HT-29 (cell line): ENCODE data around the gene C1QTNF5. TPM values are rescaled to one million over a fixed set of nuclear protein-coding genes. Genes with fewer than 3 reads are reported as not detected.
A peak's percentile ranks its signal among the peaks of the same experiment; 100 is the strongest.

Experiments
- DNase-seq: peaks from one replicate; pipeline ENCODE4 v3.0.0-alpha.2; 2015; ENCODE audit warnings: low spot score
- total RNA-seq: library from RNA; depleted of rRNA; stranded (reverse); fragments of >200 nt; shearing (Covaris generic); gene quantifications from 2 replicates; pipeline ENCODE4 v1.2.3, GENCODE V29; 2014

The C1QTNF5 gene
- total RNA-seq, 1 experiment from 2014 or later, result 0.56 TPM

DNA sequence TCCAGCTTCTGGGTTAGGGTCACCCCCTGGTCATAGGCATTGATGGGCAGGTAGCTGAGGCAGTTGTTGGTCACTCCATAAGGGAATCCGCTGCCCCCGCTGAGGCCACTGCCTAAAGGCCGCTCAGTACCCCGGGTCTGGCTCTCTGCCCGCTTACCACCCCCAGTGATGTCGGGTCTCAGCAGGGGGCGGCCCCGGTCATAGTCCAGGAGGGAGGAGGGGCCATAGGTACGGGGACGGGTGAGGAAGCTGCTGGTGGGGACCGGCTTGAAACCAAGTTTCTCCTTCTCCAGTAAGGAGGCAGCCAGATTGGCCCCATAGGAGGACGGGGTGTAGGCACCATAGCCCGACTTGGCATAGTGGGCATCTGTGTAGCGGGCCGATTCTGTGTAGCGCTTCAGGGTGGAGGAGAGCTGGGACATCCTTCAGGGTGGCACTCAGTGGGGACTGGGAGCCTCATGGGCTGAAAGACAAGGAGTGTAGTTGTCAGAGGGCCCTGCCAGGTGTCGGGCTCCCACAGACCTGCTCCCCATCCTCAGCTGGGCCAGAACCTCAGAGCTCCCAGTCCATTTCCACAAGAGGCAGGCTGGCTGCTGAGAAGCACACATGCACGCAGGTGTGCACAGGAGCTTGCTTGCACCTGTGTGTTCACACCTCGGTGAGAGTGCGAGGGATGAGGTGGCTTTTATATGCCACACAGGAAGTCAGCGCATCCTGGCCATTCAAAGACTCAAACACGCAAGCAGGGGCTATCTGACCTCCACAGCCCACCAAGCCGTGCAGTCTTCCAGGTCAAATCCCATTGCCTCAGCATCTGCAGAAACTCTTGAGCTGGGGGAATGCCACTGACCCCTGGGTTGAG, 32.6 kb upstream of the C1QTNF5 start:
- DNase-seq, result no peak

DNA sequence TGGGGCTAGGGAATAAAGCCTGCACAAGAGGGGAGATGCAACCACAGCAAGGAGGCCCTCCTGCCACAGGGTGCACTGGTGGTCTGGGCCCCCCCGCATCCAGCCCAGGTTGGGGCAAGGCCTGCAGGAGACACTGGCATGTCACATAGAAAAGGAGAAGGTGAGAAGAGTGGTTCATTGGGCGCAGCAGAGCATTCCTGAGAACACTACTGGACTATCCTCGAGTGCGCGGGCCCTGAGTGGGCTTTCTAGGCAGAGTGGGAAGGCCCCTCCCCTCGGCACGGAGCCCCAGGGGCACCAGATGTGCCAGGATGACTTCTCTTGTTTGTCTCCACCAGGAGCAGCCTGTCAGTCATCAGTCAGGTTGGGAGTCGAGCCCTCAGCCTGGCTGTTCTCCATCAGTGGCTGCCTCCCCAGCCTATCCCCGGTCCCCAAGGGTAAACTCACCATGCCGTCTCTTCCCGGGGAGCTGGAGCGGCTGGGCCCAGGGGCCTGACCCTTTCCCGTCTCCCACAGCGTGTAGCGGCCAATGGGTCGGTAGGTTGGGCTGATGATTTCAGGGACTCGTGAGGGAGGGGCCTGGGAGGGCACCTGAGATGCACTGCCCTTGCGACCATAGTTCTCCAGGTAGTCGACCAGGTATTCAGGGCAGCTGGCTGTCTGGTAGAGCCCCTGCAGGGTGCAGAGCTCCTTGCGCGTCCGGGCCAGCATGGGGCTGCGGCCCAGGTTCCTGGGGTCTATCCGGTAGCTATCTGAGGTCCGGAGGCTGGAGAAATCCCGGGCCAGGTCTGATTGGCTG, 31.8 kb upstream of the C1QTNF5 start:
- DNase-seq, result no peak

DNA sequence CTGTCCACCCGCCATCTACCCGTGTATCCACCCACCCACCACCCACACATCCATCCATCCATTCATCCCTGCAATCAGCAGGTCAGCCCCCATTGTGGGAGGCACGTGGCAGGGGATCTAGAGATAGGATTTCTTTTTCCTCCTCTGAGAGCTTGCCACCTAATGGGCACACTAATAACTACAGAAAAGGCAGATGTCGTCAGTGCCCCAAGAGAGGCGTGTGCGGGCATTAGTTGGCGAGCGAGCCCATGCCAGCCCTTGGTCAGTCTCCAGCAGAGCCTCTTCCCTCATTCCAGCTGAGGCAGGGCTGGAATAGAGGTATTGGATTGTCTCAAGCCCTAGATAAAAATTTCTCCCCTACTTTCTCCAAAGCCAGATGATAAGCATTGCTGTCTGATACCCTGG, 31.1 kb upstream of the C1QTNF5 start:
- DNase-seq, result peak; percentile 62

DNA sequence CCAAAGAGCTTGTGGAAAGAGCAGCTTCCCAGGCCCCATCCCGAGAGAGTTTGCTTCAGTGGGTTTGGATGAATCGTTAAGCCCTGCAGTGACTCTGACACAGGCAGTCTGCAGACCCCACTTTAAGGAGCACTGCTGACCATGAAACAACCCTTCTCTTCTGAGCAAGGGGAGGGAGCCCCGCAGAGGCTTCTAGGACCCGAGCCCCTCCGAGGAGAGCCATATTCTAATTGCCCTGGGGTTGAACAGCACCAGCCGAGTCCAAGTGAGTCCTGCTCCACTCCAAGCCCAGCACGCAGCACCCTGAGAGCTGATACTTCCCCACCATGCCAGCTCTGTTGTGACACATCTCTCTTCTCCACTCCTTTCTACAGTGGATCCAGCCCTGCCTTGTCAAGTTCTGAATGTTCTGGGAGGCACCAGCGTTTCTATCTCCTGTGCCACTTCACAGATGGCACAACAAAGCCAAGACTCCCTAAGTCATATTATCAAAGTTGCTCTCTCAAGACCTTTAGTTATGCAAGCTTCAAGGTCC, 30.5 kb upstream of the C1QTNF5 start:
- no peak for DNase-seq

DNA sequence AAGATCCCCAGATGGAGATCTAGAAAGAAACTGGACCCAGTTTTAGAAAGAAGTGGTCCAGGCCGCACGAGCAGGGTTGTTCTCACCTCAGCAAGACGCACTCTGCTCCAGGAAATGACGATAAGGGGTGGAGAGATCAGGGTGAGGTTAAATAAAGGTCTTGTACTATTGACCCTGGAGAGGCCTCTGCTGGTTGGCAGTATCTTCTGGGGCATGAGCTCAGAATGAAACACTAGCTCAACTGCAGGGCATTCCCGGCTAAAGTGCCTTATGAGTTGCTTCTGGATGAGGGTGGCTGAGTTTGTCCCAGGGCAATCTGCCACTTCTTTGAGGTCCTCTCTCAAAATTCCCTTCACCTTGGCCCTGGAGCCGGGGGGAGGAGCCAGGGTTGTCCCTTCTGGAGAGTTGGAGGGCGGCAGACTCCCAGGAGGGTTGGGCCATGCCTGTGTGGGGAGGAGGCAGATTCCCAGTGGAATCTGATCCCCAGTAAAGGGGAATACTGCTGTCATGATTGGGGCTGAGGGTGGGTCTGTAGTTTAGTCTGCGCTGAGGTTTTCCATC, 29.9 kb upstream of the C1QTNF5 start:
- DNase-seq, result peak; percentile 34

DNA sequence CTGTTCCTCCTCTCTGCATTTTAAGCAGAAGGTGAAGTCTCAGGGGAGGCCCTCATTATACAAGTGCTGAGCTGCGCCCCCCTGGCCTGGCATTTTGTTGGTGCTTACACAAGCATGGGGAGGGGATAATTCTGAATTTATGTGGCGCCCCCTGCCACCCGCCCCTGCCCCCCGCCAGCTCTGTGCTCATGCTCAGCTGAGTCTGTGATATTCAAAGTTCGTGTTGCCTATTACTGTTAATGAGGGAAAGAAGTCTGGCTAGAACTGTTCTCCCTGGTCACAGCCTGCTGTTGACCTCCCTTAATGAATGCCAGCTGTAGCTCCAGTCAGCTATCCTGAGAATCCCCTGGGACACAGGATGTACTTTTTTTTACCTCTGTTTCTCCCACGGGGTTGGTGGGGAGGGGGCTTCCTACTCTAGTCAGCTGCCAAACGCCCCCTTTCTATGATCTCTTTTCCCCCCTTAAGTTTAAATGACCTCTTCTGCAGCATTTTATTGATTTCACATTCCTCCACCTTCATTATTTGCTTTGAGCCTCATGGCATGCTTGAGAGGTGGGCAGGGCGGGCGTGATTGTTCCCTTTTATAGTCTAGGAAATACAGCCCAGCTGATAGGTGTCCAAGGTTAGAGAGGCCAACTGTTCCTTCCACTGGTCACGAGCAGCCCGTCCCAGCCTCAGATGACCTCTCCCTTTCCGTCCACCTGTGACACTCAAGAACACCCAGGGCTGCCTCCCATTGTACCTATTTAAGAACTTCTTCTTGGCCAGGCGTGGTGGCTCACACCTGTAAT, 28.6 kb upstream of the C1QTNF5 start:
- peak; percentile 49 for DNase-seq

DNA sequence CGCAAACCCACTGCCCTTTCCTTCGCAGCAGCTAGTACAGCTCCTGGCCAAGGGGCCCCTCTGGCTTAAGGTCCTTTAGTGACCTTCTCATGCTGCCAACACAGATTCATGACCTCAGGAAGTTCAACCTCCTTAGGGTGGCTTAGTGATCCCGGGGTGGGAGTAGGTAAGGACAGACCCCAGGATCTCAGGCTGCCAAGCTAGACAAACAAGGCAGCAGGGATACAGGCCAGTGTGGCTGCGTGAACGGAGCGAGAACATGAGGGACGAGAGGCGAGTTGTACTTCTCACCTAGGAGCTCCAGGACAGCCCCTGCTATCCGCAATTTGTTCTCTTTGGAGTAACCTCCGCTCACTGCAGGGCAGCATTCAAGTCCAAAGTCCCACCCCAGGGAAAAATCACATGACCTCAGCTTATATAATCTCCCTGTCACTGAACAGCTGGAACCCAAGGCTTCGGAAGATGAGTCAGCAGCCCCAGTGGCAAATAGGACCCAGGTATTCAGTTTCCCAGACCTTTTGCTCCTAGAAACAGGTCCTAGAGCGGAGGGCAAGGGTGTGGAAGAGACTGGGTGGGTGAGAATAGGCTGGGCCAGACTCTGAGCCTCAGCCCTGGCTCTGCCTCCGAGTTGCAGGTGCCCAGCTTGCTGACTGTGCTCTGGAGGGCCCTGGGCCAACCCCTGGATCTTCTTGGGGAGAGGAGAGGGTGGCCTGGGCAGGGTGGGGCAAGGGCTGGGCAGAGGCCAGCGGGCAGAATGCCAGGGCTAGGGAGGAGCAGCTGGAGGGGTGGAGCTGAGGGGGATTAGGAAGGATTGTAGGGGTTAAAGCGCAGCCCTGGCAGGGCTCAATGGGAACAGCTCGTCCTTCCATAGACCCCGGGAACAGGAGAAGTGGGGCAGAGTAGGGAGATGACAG, 27.7 kb upstream of the C1QTNF5 start:
- peak; percentile 94 for DNase-seq

DNA sequence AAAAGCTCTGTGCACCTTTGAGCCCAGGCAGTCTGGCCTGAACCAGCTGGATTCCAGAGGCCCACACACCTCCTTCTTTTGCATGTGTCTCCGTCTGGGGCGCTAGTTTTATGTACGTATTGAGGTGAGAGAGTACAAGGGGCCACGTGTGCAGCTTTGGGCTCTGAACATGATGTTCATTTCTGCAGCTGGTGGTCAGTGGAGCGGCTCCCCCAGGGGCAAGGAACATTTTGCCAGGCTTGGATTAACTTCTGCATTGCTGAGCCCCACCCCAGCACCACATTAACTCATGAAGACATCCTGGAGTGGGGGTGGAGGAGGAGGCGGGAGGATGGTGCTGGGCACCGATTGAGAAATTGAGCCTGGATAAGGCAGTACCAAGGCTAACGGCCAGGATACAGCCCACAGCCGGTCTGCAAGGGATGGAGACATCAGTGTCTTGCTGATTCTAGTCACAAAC, 27.0 kb upstream of the C1QTNF5 start:
- peak; percentile 31 for DNase-seq

DNA sequence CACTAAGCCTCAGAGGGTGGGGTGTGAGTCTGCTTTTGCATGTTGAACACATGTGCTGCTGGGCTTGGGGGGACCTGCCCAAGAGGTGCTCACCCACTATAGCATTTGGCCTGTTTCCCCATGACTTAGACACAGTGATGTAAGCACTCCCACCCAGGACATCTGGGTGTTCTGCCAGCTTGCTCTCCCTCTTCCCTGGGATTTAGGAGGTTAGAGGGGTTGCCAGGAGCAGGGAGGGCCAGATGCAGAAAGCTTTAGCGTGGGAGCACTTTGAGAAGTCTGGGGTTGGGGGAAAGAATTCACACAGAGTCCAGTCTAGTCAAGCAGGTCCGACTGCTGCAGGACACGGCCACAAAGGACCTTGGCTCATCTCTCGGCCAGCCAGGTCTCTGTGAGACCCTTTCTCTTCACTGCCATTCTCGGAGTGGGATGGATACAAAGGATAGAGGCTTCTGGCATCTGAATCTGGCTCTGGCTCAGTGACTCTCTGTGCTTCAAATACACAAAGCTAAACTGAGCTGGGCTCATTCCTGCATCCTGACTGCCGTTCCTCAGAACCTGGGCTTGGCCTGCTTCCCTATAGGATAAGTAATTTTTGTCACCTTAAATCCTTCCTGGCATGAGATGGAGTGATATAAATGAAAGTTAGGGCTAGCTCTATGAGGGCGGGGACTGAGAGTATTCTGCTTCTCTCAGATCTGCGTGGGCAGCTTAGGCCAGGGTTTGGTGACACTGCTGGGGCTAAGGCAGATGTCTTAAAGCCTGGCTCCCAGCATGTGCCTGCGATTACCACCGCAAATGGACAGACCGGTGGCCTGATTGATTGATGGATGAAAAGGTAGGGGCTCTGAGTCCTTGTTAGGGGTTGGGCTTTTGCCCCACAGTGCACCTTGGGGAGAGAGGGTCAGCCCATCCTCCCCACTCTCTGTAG, 26.3 kb upstream of the C1QTNF5 start:
- no peak for DNase-seq

DNA sequence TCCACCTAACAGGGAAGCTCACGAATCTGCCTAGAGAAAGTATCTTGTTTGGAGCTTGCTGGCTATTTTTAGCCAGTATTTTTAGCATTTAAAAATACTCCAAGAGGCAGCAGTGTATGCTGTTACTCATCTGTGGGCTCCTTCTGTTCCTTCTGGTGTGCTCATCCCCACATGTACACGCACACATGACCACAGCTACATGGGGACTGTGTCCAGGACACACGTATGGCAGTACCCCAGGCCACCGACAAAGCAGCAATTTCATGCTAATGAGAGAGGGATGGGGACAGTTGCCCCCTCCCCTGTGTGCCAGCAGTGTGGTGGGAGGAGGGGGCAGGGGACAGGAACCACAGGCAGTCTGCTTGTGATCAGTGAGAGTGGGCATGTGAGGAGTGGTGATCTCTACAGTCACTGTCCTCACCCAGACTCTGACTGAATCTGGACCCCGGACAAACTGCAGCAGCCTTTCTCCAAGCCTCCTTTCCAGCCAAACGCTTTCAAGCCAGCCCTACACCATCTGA, 24.4 kb upstream of the C1QTNF5 start:
- DNase-seq, result no peak

DNA sequence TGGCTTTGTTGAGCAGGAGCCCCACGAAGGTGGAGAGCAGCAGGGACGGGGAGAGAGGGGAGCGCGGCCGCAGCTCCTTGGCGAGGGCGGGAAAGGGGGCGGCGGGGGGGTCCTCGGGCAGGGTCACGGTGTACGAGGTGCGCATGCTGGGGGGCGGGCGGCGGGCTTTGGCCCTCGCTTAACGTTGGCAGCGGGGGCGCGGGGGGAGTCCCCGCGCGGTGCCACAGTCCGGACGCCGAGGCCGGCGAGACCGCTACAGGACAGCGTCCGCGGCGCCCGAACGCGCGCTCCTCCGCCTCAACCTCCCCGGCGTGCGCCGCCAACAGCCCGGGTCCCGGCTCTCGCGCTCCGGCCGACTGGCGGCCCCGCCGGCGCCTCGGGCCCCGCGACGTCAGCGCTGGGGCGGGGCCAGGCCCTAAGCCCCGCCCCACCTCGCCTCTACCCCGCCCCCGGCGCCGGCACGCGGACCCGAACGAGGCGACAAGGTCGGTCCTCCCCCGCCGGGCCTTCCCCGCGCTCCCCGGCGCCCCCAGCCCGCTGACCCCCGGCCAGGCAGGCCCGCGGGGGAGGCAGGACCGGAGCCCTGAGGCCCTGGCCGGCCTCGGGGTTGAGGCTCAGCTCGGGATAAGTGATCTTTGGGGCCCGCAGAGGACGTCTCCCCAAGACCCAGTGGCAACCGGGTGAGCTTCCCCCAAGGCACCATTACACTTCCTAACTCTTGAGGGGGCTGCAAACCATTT, 23.3 kb upstream of the C1QTNF5 start:
- DNase-seq, result no peak

DNA sequence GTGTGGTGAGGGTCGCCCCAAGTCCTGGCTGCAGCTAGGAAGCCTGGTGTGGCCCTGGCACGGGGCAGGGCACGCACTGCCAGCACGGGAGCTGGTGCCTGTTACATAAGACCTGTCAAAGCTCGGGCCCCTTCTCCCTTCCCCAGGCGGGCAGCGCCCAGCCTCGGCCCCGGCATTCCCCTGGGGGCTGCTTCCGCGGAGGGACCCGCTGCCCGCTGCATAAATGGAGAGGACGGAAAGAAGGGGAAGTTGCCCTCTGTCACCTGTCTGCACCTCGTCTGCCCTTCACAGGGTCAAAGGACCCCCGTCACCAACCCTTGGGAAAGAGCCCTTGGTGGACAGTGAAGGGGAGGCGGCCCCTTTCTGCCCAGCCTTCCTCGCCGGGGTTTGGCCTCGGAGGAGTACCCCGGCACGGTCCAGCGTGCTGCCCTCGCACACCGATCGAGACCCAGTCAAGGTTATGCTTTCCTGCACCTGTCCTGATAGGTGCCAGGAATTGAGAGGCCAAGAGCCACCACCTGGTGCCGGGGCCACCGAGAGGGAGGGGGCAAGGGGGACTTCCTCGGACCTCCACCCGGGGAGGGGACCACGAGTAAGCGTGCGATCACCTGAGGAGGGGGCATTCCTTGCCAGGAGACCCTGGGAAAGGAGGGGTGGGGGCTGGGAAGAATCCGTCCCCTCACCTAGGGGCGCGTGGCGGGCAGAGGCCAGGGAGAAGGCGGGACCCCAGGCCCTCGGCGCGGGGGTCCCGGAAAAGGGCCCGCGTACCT, 22.6 kb upstream of the C1QTNF5 start:
- no peak for DNase-seq

DNA sequence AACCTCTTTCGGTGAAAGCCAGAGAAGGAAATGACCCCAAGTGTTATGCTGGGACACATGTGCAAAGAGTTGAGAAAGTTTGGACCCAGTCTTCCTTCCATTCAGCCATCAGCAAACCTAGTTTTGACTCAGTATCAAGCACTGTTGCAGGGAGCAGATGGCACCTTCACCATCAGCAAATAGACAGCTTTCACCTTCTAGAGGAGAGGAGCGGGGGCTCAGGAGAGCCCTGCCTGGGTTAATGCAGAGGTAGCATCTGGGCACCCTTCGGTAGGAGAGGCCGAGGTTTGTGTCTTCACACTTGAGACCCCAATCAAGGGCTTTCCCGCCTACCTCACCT, 22.0 kb upstream of the C1QTNF5 start:
- no peak for DNase-seq

DNA sequence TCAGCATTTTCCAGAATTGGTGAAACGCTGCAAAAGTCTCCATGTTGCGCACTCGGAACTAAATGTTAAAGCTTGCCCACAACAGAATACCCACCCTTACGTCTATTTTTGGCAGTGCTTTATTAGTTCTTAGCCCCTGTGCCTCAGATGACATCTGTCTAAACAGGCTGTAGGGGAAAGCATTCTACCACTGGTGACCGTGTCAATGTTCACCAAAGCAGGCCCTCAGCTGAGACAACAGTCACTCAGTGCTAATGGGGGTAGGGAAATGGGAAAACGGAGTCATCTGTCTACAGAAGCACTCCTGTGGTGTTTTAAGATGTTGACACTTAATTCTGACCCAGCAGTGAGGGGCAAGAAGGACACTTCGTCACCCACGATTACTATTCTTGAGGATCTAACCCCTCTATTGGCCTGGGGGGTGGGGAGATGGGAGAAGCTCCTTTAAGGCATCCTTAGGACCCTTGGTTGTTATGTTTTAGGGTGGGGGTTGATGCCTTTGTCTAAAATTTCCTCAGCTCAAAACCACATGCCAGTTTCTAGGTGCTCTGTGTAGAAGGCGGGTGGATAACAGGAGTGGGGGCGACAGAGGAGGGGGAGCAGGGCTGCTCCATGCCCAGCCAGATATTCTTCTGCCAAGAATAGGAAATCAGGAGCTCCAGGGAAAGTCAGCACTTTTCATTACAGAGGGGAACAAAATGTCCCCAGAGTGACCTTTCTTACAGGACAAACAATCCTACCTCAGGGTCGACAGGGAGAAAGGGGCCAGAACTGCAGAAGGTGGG, 21.4 kb upstream of the C1QTNF5 start:
- DNase-seq, result no peak

DNA sequence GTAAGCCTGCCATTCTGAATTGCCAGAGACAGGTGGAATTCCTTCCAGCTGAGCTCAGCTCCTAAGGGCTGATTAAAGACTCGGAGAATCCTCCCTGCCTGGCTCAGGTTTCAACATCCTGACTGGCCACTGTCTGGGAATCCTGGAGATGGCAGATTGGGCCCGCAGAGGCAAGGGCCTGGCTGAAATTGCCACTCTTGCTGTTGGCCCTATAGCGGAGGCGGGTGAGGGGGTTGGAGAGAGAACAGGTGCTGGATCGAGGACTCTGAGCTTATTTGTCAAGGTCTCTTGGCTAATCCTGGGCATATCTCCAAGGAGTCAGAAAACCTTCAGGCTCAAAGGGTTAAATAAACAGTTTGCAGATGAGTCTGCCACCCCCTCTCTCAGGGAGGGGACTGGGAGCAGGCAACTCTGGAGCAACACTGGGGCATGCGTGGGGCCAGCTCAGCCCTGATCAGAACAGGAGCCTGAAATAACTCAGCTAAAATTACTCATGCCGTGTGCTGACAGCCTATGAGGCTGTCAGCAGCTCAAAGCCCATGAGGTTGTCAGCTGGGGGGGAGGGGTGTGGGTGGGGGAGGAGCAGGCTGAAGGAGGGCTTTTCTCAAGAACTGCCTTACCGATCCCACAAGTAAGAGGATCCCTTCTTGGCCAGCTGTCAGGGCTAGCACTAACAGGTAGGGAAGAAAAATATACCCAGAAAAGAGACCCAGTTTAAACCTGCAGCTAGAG, 20.5 kb upstream of the C1QTNF5 start:
- DNase-seq, result peak; percentile 68
